ENCODE measurements around the gene TPST2.
"Not testable (repeated sequence)": the region's sequence is repeated elsewhere in the genome, so short reads cannot be mapped to it uniquely, and the experiment has no call there.

Gene TPST2

DNA sequence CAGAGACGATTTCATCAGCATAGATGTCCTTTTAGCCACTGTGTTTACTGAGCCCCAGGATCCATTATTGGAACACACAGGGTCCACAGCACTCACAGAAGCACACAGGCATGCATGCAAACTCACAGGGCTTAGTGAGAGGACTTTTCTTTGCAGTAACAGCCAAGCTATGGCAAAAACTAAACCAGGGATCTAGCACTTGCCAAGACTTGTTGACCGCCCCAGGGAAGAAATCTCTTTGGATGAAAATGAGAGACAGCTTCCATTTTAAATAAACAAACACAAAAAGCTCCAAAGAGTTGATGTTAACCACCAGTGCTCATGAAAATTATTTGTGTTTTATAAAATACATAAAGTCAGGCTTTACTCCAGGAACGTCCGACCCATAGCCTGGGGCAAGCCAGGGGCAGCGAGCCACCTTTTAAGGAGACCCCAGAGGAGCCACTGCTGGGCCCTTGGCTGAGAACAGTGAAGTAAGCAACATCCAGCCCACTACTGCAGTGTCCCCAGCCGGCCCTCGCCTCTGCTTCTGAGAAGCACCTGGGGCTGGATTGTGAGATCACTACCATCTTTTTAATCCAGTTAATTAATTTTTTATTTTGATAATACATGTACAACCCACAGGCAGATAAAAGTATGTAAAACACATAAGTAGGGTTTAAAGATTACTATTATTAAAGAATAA, 55.6 kb downstream of the TPST2 start:
- DNase-seq (ENCODE audit: low read depth) = no peak

- no peak for DNase-seq (ENCODE audit: low read depth)
These were observed 60.6 kb downstream of the TPST2 start for GRCh38 chr22:26529345-26529744.

DNA sequence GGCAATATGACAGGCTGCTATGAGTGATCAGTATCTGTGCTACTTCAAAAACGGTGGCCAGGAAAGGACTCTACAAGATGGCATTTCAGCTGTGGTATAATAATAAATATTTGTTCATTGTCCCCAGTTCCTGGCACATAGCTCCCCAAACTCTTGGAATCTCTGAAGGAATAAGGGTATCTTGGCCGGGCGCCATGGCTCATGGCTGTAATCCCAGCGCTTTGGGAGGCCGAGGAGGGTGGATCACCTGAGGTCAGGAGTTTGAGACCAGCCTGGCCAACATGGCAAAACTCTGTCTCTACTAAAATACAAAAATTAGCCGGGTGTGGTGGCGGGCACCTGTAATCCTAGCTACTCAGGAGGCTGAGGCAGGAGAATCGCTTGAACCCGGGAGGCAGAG, 61.4 kb downstream of the TPST2 start:
- not testable (repeated sequence) for DNase-seq (ENCODE audit: low read depth)

- no peak for DNase-seq (ENCODE audit: low read depth)
These were observed 62.1 kb downstream of the TPST2 start for GRCh38 chr22:26527574-26528465.

DNA sequence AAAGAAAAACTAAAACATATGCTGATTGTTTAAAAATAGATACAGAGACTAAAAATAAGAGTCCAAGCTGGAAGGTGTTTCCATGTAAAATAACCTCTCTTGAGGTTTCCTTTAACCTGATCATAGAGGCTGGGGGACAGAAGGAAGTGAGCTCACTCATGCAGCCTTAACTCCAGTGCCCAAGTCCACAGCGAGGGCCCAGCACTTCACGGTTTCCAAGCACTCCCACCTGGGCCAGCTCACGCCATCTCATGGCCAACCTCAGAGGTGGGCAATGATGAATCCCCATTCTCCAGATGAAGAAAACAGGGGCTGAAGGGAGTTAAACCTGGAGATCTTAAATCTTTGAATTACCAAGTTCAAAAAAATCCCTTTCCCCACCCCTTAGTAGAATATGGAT, 62.8 kb downstream of the TPST2 start:
- DNase-seq (ENCODE audit: low read depth) = no peak

- DNase-seq (ENCODE audit: low read depth) = no peak
These were observed 63.9 kb downstream of the TPST2 start for GRCh38 chr22:26525946-26526564.

- DNase-seq (ENCODE audit: low read depth) = no peak
These were observed 65.1 kb downstream of the TPST2 start for GRCh38 chr22:26524870-26525269.

- no peak for DNase-seq (ENCODE audit: low read depth)
These were observed 67.3 kb downstream of the TPST2 start for GRCh38 chr22:26522592-26522991.

DNA sequence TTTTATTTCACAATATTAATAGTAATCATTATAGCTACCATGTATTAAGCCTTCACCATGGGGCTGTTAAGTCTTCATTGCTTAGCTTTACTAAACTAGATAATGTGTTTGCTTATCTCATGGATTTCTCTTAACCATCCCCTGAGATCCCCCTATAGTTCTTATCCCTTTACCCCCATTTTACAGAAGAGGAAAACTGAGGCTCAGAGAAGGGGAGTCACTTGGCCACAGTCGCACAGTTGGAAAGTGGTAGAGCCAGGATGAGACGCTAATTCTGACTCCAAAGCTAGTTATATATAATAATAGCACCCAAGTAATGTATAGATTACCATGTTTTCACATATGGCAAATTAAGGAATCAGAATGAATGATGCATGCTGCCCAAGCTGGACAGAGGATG, 67.9 kb downstream of the TPST2 start:
- no peak for DNase-seq (ENCODE audit: low read depth)

DNA sequence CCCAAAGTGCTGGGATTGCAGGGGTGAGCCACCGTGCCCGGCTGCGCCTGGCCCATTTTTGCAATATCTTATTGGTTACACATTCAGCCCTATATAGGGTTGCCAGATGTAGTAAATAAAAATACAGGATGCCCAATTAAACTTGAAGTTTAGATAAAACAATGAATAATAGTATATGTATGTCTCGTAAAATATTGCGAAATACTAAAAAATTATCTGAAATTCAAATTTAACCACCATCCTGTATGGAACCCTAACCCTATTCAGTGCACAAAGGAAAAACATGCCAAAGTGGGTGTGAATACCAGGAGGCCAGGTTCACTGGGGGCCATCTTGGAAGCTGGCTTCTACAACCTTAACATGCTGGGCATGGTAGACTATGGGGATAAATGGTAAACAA, 72.5 kb downstream of the TPST2 start:
- DNase-seq (ENCODE audit: low read depth) = no peak

- DNase-seq (ENCODE audit: low read depth) = no peak
These were observed 73.4 kb downstream of the TPST2 start for GRCh38 chr22:26516503-26516902.

GRCh38 chr22:26515931-26516330, 74.0 kb downstream of the TPST2 start:
- DNase-seq (ENCODE audit: low read depth) = no peak

GRCh38 chr22:26514419-26515161, 75.3 kb downstream of the TPST2 start:
- no peak for DNase-seq (ENCODE audit: low read depth)

DNA sequence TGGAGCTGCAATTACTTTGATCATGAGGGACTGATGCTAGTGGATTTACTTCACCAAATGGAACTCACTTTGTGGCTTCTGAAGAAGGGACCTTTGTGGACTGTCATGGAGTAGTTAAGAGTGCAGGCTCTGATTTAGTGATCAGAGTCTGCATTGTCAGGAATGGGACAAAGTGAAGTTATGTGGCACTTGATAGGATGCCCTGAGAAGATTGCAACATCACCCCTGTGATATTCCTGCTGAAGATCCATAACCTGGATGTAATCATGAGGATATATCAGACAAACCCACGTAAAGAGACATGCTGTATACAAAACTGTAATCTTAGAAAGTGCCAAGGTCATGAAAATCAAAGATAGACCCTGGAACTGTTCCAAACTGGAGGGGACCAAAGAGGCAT, 76.1 kb downstream of the TPST2 start:
- no peak for DNase-seq (ENCODE audit: low read depth)

- DNase-seq (ENCODE audit: low read depth) = peak; percentile 60
These were observed 77.7 kb downstream of the TPST2 start, which contains the start of gene TFIP11 for GRCh38 chr22:26512149-26512793. TSS of gene TFIP11 (minus strand) at chr22:26512473. CDS start at chr22:26510272, 2,201 bp downstream.

DNA sequence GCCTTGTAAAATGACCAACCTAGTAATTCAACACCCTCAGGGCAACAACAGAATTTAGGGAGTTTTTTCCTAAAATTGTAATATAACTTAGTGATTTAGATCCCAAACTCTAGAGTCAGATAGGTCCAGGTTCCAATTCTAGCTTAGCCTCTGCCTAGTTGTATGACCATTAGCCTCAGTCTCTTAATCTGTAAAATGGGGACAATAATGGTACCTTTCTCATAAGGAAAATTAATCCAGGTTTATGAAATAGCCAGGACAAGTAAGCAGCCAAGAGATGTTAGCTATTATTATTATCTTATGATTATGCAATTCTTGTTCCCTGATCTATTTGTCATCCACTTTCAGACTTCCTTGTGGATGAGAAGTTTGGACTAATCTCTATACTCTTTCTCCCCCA, 81.8 kb downstream of the TPST2 start:
- no peak for DNase-seq (ENCODE audit: low read depth)

- no peak for DNase-seq (ENCODE audit: low read depth)
These were observed 86.2 kb downstream of the TPST2 start for GRCh38 chr22:26503758-26504157.

DNA sequence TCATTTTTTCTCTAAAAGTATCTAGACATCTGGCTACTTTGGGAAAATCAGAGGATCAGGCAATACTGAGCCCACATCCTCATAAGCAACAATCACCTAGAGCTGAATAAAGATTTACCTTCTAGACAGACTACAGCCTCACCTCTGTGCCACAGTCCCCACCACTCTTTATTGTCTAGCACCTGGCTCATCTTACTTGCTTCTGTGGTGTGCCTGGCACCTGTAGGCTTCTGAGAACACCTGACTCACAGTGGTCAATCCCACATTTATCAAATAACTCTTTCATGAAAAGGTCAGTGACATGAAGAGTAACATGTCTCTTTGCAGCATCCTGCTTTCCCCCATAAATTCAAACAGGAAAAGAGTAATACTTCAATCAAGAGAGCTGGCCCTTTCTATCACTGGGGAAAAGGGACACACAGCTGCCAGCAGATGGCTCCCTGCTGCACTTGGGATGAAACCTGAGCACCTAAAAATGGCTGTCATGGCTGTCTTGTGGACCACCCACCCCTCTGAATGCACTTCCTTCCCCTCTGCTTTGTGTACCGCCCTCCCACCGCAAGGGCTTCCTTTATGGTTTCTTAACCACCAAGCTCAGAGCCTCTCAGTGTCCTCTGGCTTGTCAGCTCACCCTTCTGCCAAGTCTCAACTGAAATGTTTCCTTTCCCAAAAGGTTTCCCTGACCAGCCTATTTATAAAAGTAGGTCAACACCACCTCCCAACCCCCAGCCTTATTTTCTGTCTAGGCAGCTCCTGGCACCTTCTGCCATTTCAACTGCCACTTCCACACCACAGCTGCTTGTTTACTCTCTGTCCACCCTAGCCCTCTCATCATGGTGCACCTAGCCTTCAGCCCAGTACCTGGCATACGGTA, 87.0 kb downstream of the TPST2 start:
- no peak for DNase-seq (ENCODE audit: low read depth)

DNA sequence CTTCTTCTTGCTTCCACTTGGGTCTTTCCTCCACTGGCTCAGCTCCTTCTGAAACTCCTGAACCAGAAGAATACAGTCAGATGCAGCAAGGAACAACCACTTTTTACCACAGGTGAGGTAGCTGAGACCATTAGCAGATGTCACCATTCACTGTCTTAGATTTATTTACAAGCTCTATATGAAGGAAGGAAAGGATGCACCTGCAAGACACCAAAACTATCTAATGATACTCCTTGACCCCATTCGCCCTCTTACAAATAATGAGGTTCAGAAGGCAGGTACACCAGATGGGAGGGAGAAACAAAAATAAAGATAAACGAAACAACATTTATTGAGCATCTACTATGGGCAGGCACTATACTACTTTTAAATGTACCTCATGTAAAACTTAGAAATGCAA, 87.9 kb downstream of the TPST2 start:
- DNase-seq (ENCODE audit: low read depth) = no peak

DNA sequence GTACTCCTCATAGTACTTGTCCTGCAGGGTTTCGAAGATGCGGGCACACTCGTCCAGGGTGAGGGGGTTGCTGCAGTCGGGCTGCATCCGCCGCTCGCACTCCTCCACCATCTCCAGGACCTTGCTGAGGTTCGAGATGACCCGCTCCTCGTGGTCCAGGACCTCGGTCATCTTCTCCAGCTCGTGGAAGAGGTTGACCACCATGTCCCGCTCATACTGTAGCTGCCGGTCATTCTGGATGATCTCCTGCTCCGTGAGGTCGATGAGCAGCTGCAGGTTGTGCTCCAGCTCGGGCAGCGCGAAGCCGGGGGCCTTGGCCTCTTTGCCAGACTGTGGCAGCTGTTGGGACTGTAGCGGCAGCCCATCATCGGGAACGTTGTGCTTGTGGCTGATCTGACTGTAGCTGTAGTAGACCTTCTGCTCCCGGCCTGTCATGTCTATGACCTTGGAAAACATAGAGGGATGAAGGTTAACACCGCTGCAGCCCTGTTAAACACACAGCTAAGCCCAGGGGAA, 90.7 kb downstream of the TPST2 start:
- no peak for DNase-seq (ENCODE audit: low read depth)
